HEK293T (cell line): ENCODE data around the gene BLVRA.

Experiments
- ARNT ChIP-seq: fragments of 450-650 bp; IDR thresholded peaks from 2 replicates; pipeline ENCODE4 v1.6.1; 2017; ENCODE audit warnings: mild to moderate bottlenecking
- HDGF ChIP-seq: fragments of 450-650 bp; IDR thresholded peaks from 2 replicates; pipeline ENCODE4 v1.6.1; 2017; ENCODE audit warnings: antibody characterized with exemption, borderline replicate concordance

DNA sequence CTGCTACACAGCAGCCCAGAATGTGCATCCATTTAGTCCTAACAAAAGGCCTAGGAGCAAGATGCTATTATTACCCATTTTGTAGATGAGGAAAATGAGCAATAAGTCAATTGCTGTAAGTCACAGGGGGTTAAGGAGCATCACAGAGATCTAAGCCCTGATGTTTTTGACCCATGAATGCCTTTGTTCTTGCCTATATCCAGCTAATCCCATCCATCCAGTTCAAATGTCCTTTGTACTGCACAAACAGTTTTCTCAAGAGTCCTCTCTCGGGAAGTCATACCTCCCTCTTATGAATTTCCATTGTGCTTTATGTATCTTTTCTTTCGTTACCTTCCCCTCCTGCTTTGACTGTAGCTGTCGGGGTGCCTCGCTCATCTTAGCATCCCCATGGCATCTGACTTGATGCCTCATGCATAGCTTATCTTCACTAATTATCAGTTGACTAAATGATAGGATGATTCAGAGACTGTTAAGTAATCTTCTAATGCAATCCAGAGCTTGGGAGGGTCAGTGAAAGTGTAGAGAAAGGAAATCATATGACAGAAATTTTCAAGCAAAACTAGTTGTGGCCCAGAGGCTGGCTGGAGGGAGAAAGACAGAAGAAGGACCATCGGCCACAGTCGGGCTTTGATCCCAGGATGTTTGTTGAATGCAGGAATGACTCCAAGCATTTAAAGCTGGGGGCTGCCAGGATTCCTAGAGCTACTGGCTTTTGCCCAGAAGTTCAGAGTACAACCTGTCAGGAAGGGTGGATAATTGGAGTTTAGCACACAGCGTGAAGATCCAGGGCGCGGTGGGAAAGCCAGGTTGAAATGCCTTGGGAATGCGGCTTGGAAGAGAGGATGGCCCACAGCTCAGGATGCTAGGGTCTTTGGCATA, 23.5 kb downstream of the BLVRA start:
- TF ChIP-seq ARNT (no peak), HDGF (no peak)
